GM06990 (cell line): Measurements from ENCODE around the gene DMC1.

Source experiments
- DNase-seq: peaks from one replicate; pipeline ENCODE4 v3.0.0-alpha.2; 2011; ENCODE audit not compliant: insufficient read length; ENCODE audit errors: extremely low read depth
- H3K27me3 ChIP-seq: replicated peaks from 2 replicates; pipeline ENCODE4 v1.6.0; 2011; ENCODE audit warnings: low read length; ENCODE audit not compliant: control insufficient read depth, insufficient read depth
- H3K36me3 ChIP-seq: 2 replicates; pipeline ENCODE4 v1.5.1; 2011; ENCODE audit warnings: low read length; ENCODE audit not compliant: control insufficient read depth, insufficient read depth
- H3K4me3 ChIP-seq: replicated peaks from 2 replicates; pipeline ENCODE4 v1.5.1; 2011; ENCODE audit warnings: low read depth, mild to moderate bottlenecking, control low read depth, low read length
- CTCF ChIP-seq: IDR thresholded peaks from 2 replicates; pipeline ENCODE4 v1.5.1; 2011; ENCODE audit warnings: low read length, control low read depth, mild to moderate bottlenecking, inconsistent platforms; ENCODE audit not compliant: insufficient read depth, poor library complexity, severe bottlenecking

Gene DMC1

GRCh38 chr22:38524429-38524828 lies 45.6 kb downstream of the DMC1 start:
- Histone ChIP-seq H3K36me3 (no peaks in the 10 kb centered on the region), H3K27me3 (no peaks in the 10 kb centered on the region), H3K4me3 (no peak overlapping the region)
- no peak for DNase-seq
- no peak for TF ChIP-seq CTCF

- no peak for DNase-seq
- no peak for TF ChIP-seq CTCF
- H3K4me3 ChIP-seq, result no peak overlapping the region
These were observed 46.5 kb downstream of the DMC1 start for GRCh38 chr22:38523479-38523878.

GRCh38 chr22:38523029-38523428 lies 47.0 kb downstream of the DMC1 start:
- Histone ChIP-seq H3K27me3 (no peaks in the 10 kb centered on the region), H3K4me3 (no peak overlapping the region), H3K36me3 (no peaks in the 10 kb centered on the region)
- TF ChIP-seq CTCF, result no peak
- no peak for DNase-seq

More at GRCh38 chr22:38523479-38523878, 46.5 kb downstream of the DMC1 start:
- H3K36me3 ChIP-seq, result no peaks in the 10 kb centered on the region
- H3K27me3 ChIP-seq, result no peaks in the 10 kb centered on the region

- DNase-seq, result no peak
- Histone ChIP-seq H3K27me3 (no peaks in the 10 kb centered on the region), H3K4me3 (no peak overlapping the region), H3K36me3 (no peaks in the 10 kb centered on the region)
- no peak for TF ChIP-seq CTCF
These were observed 50.3 kb downstream of the DMC1 start for GRCh38 chr22:38519453-38520250.

GRCh38 chr22:38518620-38519019 lies 51.4 kb downstream of the DMC1 start:
- Histone ChIP-seq H3K36me3 (no peaks in the 10 kb centered on the region), H3K27me3 (no peaks in the 10 kb centered on the region), H3K4me3 (no peak overlapping the region)
- no peak for DNase-seq
- TF ChIP-seq CTCF, result no peak
